ENCODE results near the gene KIF5C. TPM values are rescaled to one million over a fixed set of nuclear protein-coding genes. Genes with fewer than 3 reads are reported as not detected.
A peak's percentile ranks its signal among the peaks of the same experiment; 100 is the strongest.

The KIF5C gene
- polyA plus RNA-seq, 1 donor (not counting 4 experiments of a cell fraction or from before 2014, with no cell fraction given), result 0.03 TPM

DNA sequence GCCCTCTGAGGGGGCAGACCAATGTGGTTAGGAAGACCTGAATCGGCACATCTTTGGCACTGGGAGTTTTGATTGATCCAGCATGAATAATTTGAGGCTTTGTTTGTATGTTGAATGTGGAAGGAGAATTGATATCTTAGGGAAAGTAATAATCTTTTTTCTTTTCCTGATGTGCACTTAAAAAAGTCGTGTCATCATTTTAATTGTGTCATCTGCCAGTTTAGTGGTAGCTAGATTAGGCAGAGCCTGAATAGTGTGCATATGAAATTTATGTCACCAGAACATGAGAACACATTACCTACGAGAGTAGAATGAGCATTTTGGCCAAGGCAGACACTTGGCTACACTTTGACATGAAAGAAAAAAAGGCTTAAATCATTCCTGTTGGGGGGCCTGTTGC lies 79.5 kb downstream of the KIF5C start:
- no peaks in the 10 kb centered on the region for H3K36me3 ChIP-seq (ENCODE audit: control insufficient read depth in 2 of 2, extremely low read depth in 1 of 2, insufficient read depth in 2 of 2, low read length in 2 of 2)
- DNase-seq (ENCODE audit: low read depth, low spot score), result no peak
- H3K9me3 ChIP-seq (ENCODE audit: control insufficient read depth, low read depth, low read length), result no peaks in the 10 kb centered on the region
- H3K4me3 ChIP-seq (ENCODE audit: control insufficient read depth in 2 of 3, extremely low read depth in 1 of 3, insufficient read depth in 2 of 3, low read depth in 1 of 3, low read length in 3 of 3), result no peak overlapping the region
- dilution Hi-C loops (cut with MboI; ENCODE audit: extremely low pct_ligation_motif_present, low sequenced_read_pairs), result no loop called here
- TF ChIP-seq, protein P1, sequence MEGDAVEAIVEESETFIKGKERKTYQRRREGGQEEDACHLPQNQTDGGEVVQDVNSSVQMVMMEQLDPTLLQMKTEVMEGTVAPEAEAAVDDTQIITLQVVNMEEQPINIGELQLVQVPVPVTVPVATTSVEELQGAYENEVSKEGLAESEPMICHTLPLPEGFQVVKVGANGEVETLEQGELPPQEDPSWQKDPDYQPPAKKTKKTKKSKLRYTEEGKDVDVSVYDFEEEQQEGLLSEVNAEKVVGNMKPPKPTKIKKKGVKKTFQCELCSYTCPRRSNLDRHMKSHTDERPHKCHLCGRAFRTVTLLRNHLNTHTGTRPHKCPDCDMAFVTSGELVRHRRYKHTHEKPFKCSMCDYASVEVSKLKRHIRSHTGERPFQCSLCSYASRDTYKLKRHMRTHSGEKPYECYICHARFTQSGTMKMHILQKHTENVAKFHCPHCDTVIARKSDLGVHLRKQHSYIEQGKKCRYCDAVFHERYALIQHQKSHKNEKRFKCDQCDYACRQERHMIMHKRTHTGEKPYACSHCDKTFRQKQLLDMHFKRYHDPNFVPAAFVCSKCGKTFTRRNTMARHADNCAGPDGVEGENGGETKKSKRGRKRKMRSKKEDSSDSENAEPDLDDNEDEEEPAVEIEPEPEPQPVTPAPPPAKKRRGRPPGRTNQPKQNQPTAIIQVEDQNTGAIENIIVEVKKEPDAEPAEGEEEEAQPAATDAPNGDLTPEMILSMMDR (optimal IDR thresholded peaks at IDR 0.05 in 1 of 3, IDR thresholded peaks at IDR 0.05 in 1 of 3, conservative IDR thresholded peaks at IDR 0.05 in 1 of 3; ENCODE audit: extremely low read depth in 1 of 3, insufficient read depth in 2 of 3, low read length in 3 of 3), result no peak
- no peak for TF ChIP-seq EZH2 (IDR thresholded peaks at IDR 0.05; ENCODE audit: low read length)
- no peaks in the 10 kb centered on the region for H3K79me2 ChIP-seq (ENCODE audit: control insufficient read depth, insufficient read depth, low read length)
- H2AFZ ChIP-seq (ENCODE audit: control insufficient read depth, low read length), result no peak overlapping the region
- H3K27me3 ChIP-seq (ENCODE audit: control insufficient read depth, extremely low read depth, insufficient read depth, low read length), result peaks cover 17% of the 10 kb centered on the region
- no peak for FAIRE-seq
- H3K9me1 ChIP-seq (ENCODE audit: control insufficient read depth, extremely low read depth, insufficient read depth, low read length), result no peaks in the 10 kb centered on the region
- no peak overlapping the region for H3K4me2 ChIP-seq (ENCODE audit: control insufficient read depth, extremely low read depth, insufficient read depth, low read depth, low read length)
- H3K4me1 ChIP-seq (ENCODE audit: control insufficient read depth, extremely low read depth, insufficient read depth, low read length), result peaks cover 4% of the 10 kb centered on the region
- H4K20me1 ChIP-seq (ENCODE audit: control insufficient read depth, extremely low read depth, insufficient read depth, low read length), result no peaks in the 10 kb centered on the region
- no peak overlapping the region for H3K27ac ChIP-seq (ENCODE audit: control insufficient read depth, insufficient read depth, low read length)
- no peak overlapping the region for H3K9ac ChIP-seq (ENCODE audit: control insufficient read depth, extremely low read depth, insufficient read depth, low read length)

DNA sequence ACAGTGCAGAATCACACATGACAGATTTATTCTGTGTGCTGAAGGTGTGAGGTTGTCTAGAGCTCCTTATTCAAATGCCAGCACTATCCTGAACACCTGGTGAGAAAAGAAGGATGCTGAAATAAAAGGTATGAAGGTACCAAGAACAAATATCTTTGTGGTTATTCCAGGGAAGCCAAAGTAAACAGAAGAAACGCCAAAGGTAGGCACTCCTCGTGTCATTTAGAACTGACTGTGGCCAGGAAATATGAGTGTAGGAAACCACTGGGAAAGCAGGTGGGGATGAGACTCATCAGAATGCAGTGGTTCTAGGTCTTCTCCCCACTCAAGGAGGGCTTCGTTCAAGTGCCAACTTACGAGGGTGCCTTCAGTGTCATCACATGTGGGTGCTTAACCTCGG lies 80.8 kb downstream of the KIF5C start:
- no peak for TF ChIP-seq EZH2 (IDR thresholded peaks at IDR 0.05; ENCODE audit: low read length)
- TF ChIP-seq, protein P1 (optimal IDR thresholded peaks at IDR 0.05 in 1 of 3, IDR thresholded peaks at IDR 0.05 in 1 of 3, conservative IDR thresholded peaks at IDR 0.05 in 1 of 3; ENCODE audit: extremely low read depth in 1 of 3, insufficient read depth in 2 of 3, low read length in 3 of 3), result no peak
- Histone ChIP-seq H3K27me3 (ENCODE audit: control insufficient read depth, extremely low read depth, insufficient read depth, low read length) (peaks cover 17% of the 10 kb centered on the region), H3K4me1 (ENCODE audit: control insufficient read depth, extremely low read depth, insufficient read depth, low read length) (peaks cover 4% of the 10 kb centered on the region), H3K9me3 (ENCODE audit: control insufficient read depth, low read depth, low read length) (no peaks in the 10 kb centered on the region), H3K4me3 (ENCODE audit: control insufficient read depth in 2 of 3, extremely low read depth in 1 of 3, insufficient read depth in 2 of 3, low read depth in 1 of 3, low read length in 3 of 3) (no peak overlapping the region), H3K36me3 (ENCODE audit: control insufficient read depth in 2 of 2, extremely low read depth in 1 of 2, insufficient read depth in 2 of 2, low read length in 2 of 2) (no peaks in the 10 kb centered on the region), H3K9me1 (ENCODE audit: control insufficient read depth, extremely low read depth, insufficient read depth, low read length) (no peaks in the 10 kb centered on the region), H3K4me2 (ENCODE audit: control insufficient read depth, extremely low read depth, insufficient read depth, low read depth, low read length) (no peak overlapping the region), H2AFZ (ENCODE audit: control insufficient read depth, low read length) (no peak overlapping the region), H3K27ac (ENCODE audit: control insufficient read depth, insufficient read depth, low read length) (no peak overlapping the region), H3K79me2 (ENCODE audit: control insufficient read depth, insufficient read depth, low read length) (no peaks in the 10 kb centered on the region), H4K20me1 (ENCODE audit: control insufficient read depth, extremely low read depth, insufficient read depth, low read length) (no peaks in the 10 kb centered on the region), H3K9ac (ENCODE audit: control insufficient read depth, extremely low read depth, insufficient read depth, low read length) (no peak overlapping the region)
- peak; percentile 49 for FAIRE-seq
- dilution Hi-C loops (cut with MboI; ENCODE audit: extremely low pct_ligation_motif_present, low sequenced_read_pairs), result no loop called here
- no peak for DNase-seq (ENCODE audit: low read depth, low spot score)
